Kidney epithelial cell (primary cell): ENCODE results near the gene HLA-A. TPM values are rescaled to one million over a fixed set of nuclear protein-coding genes. Genes with fewer than 3 reads are reported as not detected.

ENCODE experiments used
- DNase-seq: peaks from one replicate; pipeline ENCODE4 v3.0.0-alpha.2; 2010; ENCODE audit warnings: low read depth
- H3K27me3 ChIP-seq: 2 replicates; pipeline ENCODE4 v1.6.0; 2011; ENCODE audit warnings: low read length; ENCODE audit not compliant: control insufficient read depth, insufficient read depth
- H3K36me3 ChIP-seq: 2 replicates; pipeline ENCODE4 v1.5.1; 2011; ENCODE audit warnings: low read length; ENCODE audit not compliant: control insufficient read depth, insufficient read depth
- H3K4me3 ChIP-seq: 2 replicates; pipeline ENCODE4 v1.5.1; 2011; ENCODE audit warnings: low read depth, mild to moderate bottlenecking, control low read depth, low read length
- total RNA-seq: library from RNA; depleted of rRNA; stranded (reverse); fragments of >200 nt; gene quantifications from 2 replicates; pipeline ENCODE4 v1.2.3, GENCODE V29; 2015
- TF ChIP-seq, protein P1 (sequence below): IDR thresholded peaks from 2 replicates; pipeline ENCODE4 v1.5.1; 2011; ENCODE audit warnings: mild to moderate bottlenecking, moderate library complexity, low read length, control low read depth, inconsistent platforms; ENCODE audit not compliant: insufficient read depth, poor library complexity, severe bottlenecking

Gene HLA-A
- total RNA-seq, 1 donor from 2014 or later = 832 TPM

GRCh38 chr6:29953686-29954085 lies 11.4 kb downstream of the HLA-A start:
- Histone ChIP-seq H3K4me3 (no peak overlapping the region), H3K27me3 (no peaks in the 10 kb centered on the region), H3K36me3 (no peaks in the 10 kb centered on the region)
- no peak for DNase-seq
- TF ChIP-seq, protein P1, sequence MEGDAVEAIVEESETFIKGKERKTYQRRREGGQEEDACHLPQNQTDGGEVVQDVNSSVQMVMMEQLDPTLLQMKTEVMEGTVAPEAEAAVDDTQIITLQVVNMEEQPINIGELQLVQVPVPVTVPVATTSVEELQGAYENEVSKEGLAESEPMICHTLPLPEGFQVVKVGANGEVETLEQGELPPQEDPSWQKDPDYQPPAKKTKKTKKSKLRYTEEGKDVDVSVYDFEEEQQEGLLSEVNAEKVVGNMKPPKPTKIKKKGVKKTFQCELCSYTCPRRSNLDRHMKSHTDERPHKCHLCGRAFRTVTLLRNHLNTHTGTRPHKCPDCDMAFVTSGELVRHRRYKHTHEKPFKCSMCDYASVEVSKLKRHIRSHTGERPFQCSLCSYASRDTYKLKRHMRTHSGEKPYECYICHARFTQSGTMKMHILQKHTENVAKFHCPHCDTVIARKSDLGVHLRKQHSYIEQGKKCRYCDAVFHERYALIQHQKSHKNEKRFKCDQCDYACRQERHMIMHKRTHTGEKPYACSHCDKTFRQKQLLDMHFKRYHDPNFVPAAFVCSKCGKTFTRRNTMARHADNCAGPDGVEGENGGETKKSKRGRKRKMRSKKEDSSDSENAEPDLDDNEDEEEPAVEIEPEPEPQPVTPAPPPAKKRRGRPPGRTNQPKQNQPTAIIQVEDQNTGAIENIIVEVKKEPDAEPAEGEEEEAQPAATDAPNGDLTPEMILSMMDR = no peak

GRCh38 chr6:29954272-29954671 lies 11.9 kb downstream of the HLA-A start:
- TF ChIP-seq, protein P1 = no peak
- no peak for DNase-seq
- Histone ChIP-seq H3K36me3 (no peaks in the 10 kb centered on the region), H3K4me3 (no peak overlapping the region), H3K27me3 (no peaks in the 10 kb centered on the region)

GRCh38 chr6:29955783-29956182 lies 13.5 kb downstream of the HLA-A start:
- no peak for DNase-seq
- no peaks in the 10 kb centered on the region for H3K36me3 ChIP-seq
- TF ChIP-seq, protein P1 = no peak
- no peak overlapping the region for H3K4me3 ChIP-seq
- no peaks in the 10 kb centered on the region for H3K27me3 ChIP-seq

GRCh38 chr6:29956518-29956917 lies 14.2 kb downstream of the HLA-A start:
- Histone ChIP-seq H3K4me3 (no peak overlapping the region), H3K36me3 (no peaks in the 10 kb centered on the region), H3K27me3 (no peaks in the 10 kb centered on the region)
- no peak for DNase-seq
- TF ChIP-seq, protein P1 = no peak

- no peak for DNase-seq
- H3K27me3 ChIP-seq = no peaks in the 10 kb centered on the region
- TF ChIP-seq, protein P1 = no peak
- H3K4me3 ChIP-seq = no peak overlapping the region
- no peaks in the 10 kb centered on the region for H3K36me3 ChIP-seq
Measured at GRCh38 chr6:29958046-29958445, 15.7 kb downstream of the HLA-A start.

- H3K27me3 ChIP-seq = no peaks in the 10 kb centered on the region
- H3K36me3 ChIP-seq = no peaks in the 10 kb centered on the region
- no peak overlapping the region for H3K4me3 ChIP-seq
- no peak for DNase-seq
- TF ChIP-seq, protein P1 = no peak
Measured at GRCh38 chr6:29958921-29959320, 16.6 kb downstream of the HLA-A start.
